ENCODE results near the gene SERPINB6. TPM values are rescaled to one million over a fixed set of nuclear protein-coding genes. Genes with fewer than 3 reads are reported as not detected.

Gene SERPINB6
- total RNA-seq, 1 donor from 2014 or later: 93.8 TPM

DNA sequence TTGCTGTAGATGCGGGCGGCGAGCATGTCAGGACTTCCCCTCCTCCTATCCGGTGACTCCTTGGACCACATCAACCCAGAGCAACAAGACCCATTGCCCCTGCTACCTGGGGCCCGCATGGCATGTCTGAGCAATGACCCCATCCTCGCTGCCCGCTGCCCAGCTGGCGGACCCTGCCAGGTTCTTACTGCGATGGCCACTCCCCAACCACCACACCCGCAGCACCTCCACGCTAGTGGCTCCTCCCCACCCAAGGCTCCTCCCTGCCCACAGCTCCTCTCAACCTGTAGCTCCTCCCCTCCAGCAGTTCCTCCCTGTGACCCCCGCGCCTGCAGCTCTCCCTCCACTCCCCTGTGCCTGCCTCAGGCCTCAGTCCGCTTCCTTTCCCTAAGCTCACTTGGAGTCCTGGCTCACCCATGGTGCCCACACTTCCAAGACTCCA lies 50.7 kb downstream of the SERPINB6 start:
- Histone ChIP-seq H3K36me3 (no peaks in the 10 kb centered on the region), H3K27me3 (no peaks in the 10 kb centered on the region), H3K9me3 (no peaks in the 10 kb centered on the region), H3K4me3 (no peak overlapping the region), H3K27ac (no peak overlapping the region), H3K4me1 (no peaks in the 10 kb centered on the region)
- DNase-seq (ENCODE audit: extremely low spot score in 2 of 2): peak; percentile 84 to 90
- no peak for TF ChIP-seq POLR2A (IDR thresholded peaks at IDR 0.05)
- TF ChIP-seq, protein P1, sequence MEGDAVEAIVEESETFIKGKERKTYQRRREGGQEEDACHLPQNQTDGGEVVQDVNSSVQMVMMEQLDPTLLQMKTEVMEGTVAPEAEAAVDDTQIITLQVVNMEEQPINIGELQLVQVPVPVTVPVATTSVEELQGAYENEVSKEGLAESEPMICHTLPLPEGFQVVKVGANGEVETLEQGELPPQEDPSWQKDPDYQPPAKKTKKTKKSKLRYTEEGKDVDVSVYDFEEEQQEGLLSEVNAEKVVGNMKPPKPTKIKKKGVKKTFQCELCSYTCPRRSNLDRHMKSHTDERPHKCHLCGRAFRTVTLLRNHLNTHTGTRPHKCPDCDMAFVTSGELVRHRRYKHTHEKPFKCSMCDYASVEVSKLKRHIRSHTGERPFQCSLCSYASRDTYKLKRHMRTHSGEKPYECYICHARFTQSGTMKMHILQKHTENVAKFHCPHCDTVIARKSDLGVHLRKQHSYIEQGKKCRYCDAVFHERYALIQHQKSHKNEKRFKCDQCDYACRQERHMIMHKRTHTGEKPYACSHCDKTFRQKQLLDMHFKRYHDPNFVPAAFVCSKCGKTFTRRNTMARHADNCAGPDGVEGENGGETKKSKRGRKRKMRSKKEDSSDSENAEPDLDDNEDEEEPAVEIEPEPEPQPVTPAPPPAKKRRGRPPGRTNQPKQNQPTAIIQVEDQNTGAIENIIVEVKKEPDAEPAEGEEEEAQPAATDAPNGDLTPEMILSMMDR (IDR thresholded peaks at IDR 0.05): no peak
- no peak for TF ChIP-seq POLR2AphosphoS5 (IDR thresholded peaks at IDR 0.05; ENCODE audit: insufficient read depth in 1 of 2, low read depth in 1 of 2)
- intact Hi-C loops (cut with DNase I): no loop called here

DNA sequence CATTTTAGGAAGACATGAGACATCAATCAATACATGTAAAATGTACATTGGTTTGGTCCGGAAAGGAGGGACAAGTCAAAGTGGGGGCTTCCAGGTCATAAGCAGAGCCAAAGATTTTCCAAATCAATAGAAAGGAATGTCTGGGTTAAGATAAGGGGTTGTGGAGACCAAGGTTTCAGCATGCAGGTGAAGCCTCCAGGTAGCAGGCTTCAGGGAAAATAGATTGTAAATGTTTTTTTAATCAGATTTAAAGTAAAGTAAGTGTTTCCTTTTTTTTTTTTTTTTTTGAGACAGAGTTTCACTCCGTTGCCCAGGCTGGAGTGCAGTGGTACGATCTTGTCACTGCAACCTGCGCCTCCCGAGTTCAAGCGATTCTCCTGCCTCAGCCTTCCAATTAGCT lies 51.5 kb downstream of the SERPINB6 start:
- Histone ChIP-seq H3K36me3 (no peaks in the 10 kb centered on the region), H3K4me3 (no peak overlapping the region), H3K9me3 (no peaks in the 10 kb centered on the region), H3K4me1 (no peaks in the 10 kb centered on the region), H3K27ac (no peak overlapping the region), H3K27me3 (no peaks in the 10 kb centered on the region)
- intact Hi-C loops (cut with DNase I): no loop called here
- no peak for TF ChIP-seq POLR2AphosphoS5 (IDR thresholded peaks at IDR 0.05; ENCODE audit: insufficient read depth in 1 of 2, low read depth in 1 of 2)
- no peak for TF ChIP-seq POLR2A (IDR thresholded peaks at IDR 0.05)
- TF ChIP-seq, protein P1 (IDR thresholded peaks at IDR 0.05): no peak
- DNase-seq (ENCODE audit: extremely low spot score in 2 of 2): no peak

DNA sequence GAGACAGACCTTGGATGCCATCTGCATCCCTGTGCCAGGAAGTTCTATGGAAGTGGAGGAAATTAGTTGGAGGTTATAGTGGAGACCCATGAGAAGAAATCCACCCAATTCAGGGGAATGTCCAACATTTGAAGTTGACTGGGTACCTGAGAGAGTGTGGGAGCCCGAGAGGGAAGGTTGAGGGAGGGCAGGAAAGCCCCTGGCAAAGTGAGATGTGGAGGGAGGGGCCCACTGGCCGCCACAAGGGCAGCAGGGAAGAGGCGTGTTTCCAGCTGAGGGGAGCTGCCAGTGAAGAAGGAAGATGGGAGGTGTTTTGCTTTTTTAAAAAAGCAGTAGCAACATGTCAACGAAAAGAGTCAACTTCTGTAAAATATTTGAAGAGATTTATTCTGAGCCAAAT lies 52.0 kb downstream of the SERPINB6 start:
- TF ChIP-seq POLR2AphosphoS5 (IDR thresholded peaks at IDR 0.05; ENCODE audit: insufficient read depth in 1 of 2, low read depth in 1 of 2): no peak
- TF ChIP-seq, protein P1 (IDR thresholded peaks at IDR 0.05): no peak
- TF ChIP-seq POLR2A (IDR thresholded peaks at IDR 0.05): no peak
- DNase-seq (ENCODE audit: extremely low spot score in 2 of 2): peak in 1 of 2 donors; percentile 34
- Histone ChIP-seq H3K4me1 (no peaks in the 10 kb centered on the region), H3K27me3 (no peaks in the 10 kb centered on the region), H3K4me3 (no peak overlapping the region), H3K27ac (no peak overlapping the region), H3K36me3 (no peaks in the 10 kb centered on the region), H3K9me3 (no peaks in the 10 kb centered on the region)
- intact Hi-C loops (cut with DNase I): no loop called here

DNA sequence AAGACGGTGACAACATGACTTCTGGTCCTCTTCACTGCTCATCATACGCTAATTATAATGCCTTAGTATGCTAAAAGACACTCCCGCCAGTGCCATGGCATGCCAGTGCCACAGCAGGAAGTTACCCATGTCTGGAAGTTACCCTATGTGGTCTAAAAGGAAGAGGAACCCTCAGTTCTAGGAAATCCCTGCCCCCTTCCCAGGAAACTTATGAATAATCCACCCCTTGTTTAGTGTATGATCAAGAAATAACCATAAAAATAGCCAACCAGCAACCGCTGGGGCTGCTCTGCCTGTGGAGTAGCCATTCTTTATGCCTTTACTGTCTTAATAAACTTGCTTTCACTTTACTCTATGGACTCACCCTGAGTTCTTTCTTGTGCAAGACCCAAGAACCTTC lies 52.4 kb downstream of the SERPINB6 start:
- TF ChIP-seq POLR2AphosphoS5 (IDR thresholded peaks at IDR 0.05; ENCODE audit: insufficient read depth in 1 of 2, low read depth in 1 of 2) (no peak), POLR2A (IDR thresholded peaks at IDR 0.05) (no peak)
- TF ChIP-seq, protein P1 (IDR thresholded peaks at IDR 0.05): no peak
- H3K27me3 ChIP-seq: no peaks in the 10 kb centered on the region
- no peaks in the 10 kb centered on the region for H3K4me1 ChIP-seq
- intact Hi-C loops (cut with DNase I): no loop called here
- no peaks in the 10 kb centered on the region for H3K9me3 ChIP-seq
- no peaks in the 10 kb centered on the region for H3K36me3 ChIP-seq
- H3K27ac ChIP-seq: no peak overlapping the region
- H3K4me3 ChIP-seq: no peak overlapping the region
- no peak for DNase-seq (ENCODE audit: extremely low spot score in 2 of 2)

DNA sequence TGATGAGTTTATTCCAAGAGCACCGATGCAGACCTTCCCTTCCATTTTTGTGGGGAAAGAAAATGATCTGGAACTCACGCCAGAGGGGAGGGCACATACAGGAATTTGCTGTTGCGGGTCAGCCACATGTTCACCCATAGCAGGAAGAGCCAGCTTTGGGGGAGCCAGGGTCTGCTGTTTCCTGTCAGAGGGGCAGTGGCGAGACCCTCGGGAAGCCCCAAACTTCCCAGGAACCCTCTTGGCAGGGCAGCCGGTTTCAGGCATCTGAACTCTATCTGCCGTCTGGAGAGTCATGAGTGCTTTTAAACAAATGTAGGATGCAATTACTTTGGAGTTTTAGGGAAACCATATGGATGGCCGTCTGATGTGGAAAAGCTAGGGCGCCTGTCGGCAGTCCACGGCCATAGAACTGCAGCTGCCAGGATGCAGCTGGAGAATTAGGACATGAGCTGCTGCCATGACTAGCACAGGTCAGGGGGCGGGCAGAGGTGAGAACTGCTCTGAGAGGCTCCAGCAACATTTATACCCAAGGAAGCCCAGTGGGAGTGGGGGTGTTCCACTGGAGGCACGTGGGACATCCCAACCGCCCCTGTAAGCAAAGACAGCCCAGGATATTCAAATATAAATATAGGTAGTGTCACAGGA lies 53.4 kb downstream of the SERPINB6 start:
- intact Hi-C loops (cut with DNase I): no loop called here
- H3K9me3 ChIP-seq: no peaks in the 10 kb centered on the region
- H3K4me1 ChIP-seq: no peaks in the 10 kb centered on the region
- no peak for TF ChIP-seq POLR2AphosphoS5 (IDR thresholded peaks at IDR 0.05; ENCODE audit: insufficient read depth in 1 of 2, low read depth in 1 of 2)
- TF ChIP-seq, protein P1 (IDR thresholded peaks at IDR 0.05): no peak
- TF ChIP-seq POLR2A (IDR thresholded peaks at IDR 0.05): no peak
- no peak overlapping the region for H3K27ac ChIP-seq
- H3K27me3 ChIP-seq: no peaks in the 10 kb centered on the region
- DNase-seq (ENCODE audit: extremely low spot score in 2 of 2): peak in 1 of 2 donors; percentile 44
- no peaks in the 10 kb centered on the region for H3K36me3 ChIP-seq
- no peak overlapping the region for H3K4me3 ChIP-seq
